Mucosa of stomach (tissue), 1 donor: ENCODE results near the gene SPRED2.

Experiments used
- H3K27me3 ChIP-seq: one replicate; pipeline ENCODE4 v1.7.0; 2013; ENCODE audit warnings: mild to moderate bottlenecking, low read length; ENCODE audit not compliant: control insufficient read depth, insufficient read depth
- H3K36me3 ChIP-seq: one replicate; pipeline ENCODE4 v1.7.0; 2013; ENCODE audit warnings: low read length; ENCODE audit not compliant: control insufficient read depth, insufficient read depth
- H3K4me1 ChIP-seq: one replicate; pipeline ENCODE4 v1.7.0; 2013; ENCODE audit warnings: mild to moderate bottlenecking, low read length; ENCODE audit not compliant: control insufficient read depth, insufficient read depth
- H3K4me3 ChIP-seq: one replicate; pipeline ENCODE4 v1.7.0; 2013; ENCODE audit warnings: low read length
- H3K9ac ChIP-seq: one replicate; pipeline ENCODE4 v1.7.0; 2013; ENCODE audit warnings: mild to moderate bottlenecking, low read length, moderate library complexity
- H3K9me3 ChIP-seq: one replicate; pipeline ENCODE4 v1.7.0; 2013; ENCODE audit warnings: mild to moderate bottlenecking, low read length, moderate library complexity; ENCODE audit not compliant: control insufficient read depth
- donor health status: Pancreatic carcinoma.

Gene SPRED2

GRCh38 chr2:65368468-65368867 lies 63.9 kb downstream of the SPRED2 start:
- no peaks in the 10 kb centered on the region for H3K9me3 ChIP-seq
- no peak overlapping the region for H3K9ac ChIP-seq
- no peaks in the 10 kb centered on the region for H3K27me3 ChIP-seq
- H3K36me3 ChIP-seq: no peaks in the 10 kb centered on the region
- H3K4me1 ChIP-seq: peaks cover 68% of the 10 kb centered on the region
- no peak overlapping the region for H3K4me3 ChIP-seq

DNA sequence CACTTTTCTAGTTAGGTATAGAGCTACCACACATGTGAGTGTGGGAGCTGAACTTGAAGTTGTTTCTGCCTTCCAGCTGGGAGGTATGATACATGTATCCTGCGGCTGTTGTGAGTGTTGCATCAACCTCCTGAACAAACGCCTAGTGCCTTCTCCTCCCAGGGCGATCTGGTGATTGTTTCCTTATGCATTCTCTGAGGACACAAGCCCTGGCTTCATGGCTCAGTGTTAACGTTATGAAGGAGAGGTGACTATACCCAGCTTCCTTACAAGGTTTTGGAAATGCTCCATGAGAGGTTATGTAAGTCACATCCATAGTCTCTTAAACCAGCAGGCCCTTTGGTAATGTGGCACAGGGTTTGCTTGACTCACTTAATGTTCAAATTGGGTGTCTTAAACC lies 64.9 kb downstream of the SPRED2 start:
- peaks cover 62% of the 10 kb centered on the region for H3K4me1 ChIP-seq
- no peaks in the 10 kb centered on the region for H3K27me3 ChIP-seq
- H3K36me3 ChIP-seq: no peaks in the 10 kb centered on the region
- no peaks in the 10 kb centered on the region for H3K9me3 ChIP-seq
- H3K4me3 ChIP-seq: no peak overlapping the region
- H3K9ac ChIP-seq: no peak overlapping the region

DNA sequence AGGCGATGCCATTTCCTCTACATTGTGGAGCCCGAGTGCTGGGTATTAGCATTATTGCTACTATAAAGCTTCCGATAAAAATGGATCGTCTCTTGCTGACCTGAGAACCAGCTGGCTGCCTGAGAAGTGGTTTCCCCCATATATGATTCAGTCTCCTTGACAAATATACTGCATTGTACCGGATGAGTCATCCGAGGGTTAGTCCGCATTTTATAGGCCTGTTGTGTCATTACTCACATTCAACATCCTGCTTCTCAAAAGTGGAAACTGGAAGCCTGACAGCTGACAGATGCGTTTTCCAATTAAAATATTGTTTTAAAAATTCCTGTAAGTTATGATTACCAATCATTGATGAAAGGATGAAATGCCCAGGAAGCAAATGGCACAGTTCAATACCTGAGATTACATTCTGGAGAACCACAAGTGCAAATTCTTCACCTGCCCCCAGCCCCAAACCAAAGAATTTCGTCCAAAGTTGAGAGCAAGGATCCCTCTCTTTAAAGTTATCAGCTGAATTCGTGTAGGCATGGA lies 65.7 kb downstream of the SPRED2 start:
- Histone ChIP-seq H3K36me3 (no peaks in the 10 kb centered on the region), H3K27me3 (no peaks in the 10 kb centered on the region), H3K9me3 (no peaks in the 10 kb centered on the region), H3K4me1 (peaks cover 53% of the 10 kb centered on the region), H3K9ac (peak overlapping the region; percentile 50), H3K4me3 (no peak overlapping the region)

GRCh38 chr2:65364986-65365733 lies 67.2 kb downstream of the SPRED2 start:
- Histone ChIP-seq H3K9me3 (no peaks in the 10 kb centered on the region), H3K27me3 (no peaks in the 10 kb centered on the region), H3K9ac (no peak overlapping the region), H3K4me1 (peaks cover 39% of the 10 kb centered on the region), H3K36me3 (no peaks in the 10 kb centered on the region), H3K4me3 (no peak overlapping the region)

- no peaks in the 10 kb centered on the region for H3K27me3 ChIP-seq
- peaks cover 42% of the 10 kb centered on the region for H3K4me1 ChIP-seq
- H3K36me3 ChIP-seq: no peaks in the 10 kb centered on the region
- no peak overlapping the region for H3K9ac ChIP-seq
- H3K9me3 ChIP-seq: no peaks in the 10 kb centered on the region
- H3K4me3 ChIP-seq: no peak overlapping the region
Observed at GRCh38 chr2:65363879-65364666, 68.3 kb downstream of the SPRED2 start.

- no peak overlapping the region for H3K4me3 ChIP-seq
- no peak overlapping the region for H3K9ac ChIP-seq
- peaks cover 43% of the 10 kb centered on the region for H3K4me1 ChIP-seq
Observed at GRCh38 chr2:65361623-65362022, 70.8 kb downstream of the SPRED2 start.

DNA sequence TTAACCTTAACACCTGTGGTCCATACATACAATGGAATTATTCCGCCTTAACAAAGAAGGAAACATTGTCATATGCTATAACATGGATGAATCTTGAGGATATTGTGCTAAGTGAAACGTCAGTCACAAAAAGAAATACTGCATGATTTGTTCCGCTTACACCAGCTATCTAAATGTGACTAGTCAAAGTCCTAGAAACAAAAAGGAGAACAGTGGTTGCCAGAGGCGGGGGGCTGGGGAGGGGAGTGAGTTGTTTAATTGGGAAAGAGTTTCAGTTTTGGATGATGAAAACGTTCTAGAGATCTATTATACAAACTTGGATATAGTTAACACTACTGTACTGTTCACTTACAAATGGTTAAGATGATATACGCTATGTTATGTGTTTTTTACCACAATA lies 72.0 kb downstream of the SPRED2 start:
- H3K36me3 ChIP-seq: no peaks in the 10 kb centered on the region
- no peaks in the 10 kb centered on the region for H3K27me3 ChIP-seq
- H3K4me1 ChIP-seq: peaks cover 32% of the 10 kb centered on the region
- H3K4me3 ChIP-seq: no peak overlapping the region
- H3K9me3 ChIP-seq: no peaks in the 10 kb centered on the region
- no peak overlapping the region for H3K9ac ChIP-seq

More at GRCh38 chr2:65361623-65362022, 70.8 kb downstream of the SPRED2 start:
- H3K36me3 ChIP-seq: no peaks in the 10 kb centered on the region
- no peaks in the 10 kb centered on the region for H3K9me3 ChIP-seq
- H3K27me3 ChIP-seq: no peaks in the 10 kb centered on the region

DNA sequence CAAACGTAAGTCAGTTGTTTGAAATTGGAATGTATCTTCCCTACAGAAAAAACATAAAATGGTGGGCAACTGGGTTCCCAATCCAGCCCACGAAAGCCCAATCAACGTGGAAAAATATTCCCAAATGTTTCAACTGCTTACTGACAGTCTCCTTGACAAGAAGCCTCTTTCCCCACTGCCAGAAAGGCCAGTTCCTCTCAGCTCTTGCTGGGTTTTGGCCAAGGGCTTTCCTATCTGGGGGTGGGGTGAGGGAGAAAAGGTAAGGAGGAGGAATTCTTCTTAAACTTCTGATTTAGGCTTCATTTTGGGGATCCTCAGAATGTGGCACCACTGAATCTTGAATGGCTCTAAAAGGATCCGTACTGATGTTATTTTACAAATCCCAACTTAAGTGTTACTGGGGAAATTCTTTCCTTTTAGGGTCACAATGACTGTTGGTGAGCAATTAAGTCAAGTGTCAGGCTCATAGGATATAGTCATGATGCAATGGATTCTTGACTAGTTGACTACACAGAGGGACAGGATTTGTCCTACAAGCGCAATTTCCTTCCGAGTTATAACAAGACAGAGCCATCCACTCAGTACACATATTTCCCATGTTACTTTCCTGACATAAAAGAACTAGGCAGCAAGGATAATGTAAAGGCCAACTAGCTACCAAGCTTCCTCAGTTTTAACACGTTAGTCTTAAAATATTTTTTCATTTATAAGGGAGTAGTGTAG lies 73.6 kb downstream of the SPRED2 start:
- peaks cover 27% of the 10 kb centered on the region for H3K4me1 ChIP-seq
- no peaks in the 10 kb centered on the region for H3K36me3 ChIP-seq
- no peak overlapping the region for H3K9ac ChIP-seq
- no peaks in the 10 kb centered on the region for H3K9me3 ChIP-seq
- H3K27me3 ChIP-seq: no peaks in the 10 kb centered on the region
- no peak overlapping the region for H3K4me3 ChIP-seq

- H3K9ac ChIP-seq: no peak overlapping the region
- no peak overlapping the region for H3K4me3 ChIP-seq
- peaks cover 22% of the 10 kb centered on the region for H3K4me1 ChIP-seq
- H3K27me3 ChIP-seq: no peaks in the 10 kb centered on the region
- no peaks in the 10 kb centered on the region for H3K9me3 ChIP-seq
- no peaks in the 10 kb centered on the region for H3K36me3 ChIP-seq
Observed at GRCh38 chr2:65357959-65358294, 74.5 kb downstream of the SPRED2 start.

DNA sequence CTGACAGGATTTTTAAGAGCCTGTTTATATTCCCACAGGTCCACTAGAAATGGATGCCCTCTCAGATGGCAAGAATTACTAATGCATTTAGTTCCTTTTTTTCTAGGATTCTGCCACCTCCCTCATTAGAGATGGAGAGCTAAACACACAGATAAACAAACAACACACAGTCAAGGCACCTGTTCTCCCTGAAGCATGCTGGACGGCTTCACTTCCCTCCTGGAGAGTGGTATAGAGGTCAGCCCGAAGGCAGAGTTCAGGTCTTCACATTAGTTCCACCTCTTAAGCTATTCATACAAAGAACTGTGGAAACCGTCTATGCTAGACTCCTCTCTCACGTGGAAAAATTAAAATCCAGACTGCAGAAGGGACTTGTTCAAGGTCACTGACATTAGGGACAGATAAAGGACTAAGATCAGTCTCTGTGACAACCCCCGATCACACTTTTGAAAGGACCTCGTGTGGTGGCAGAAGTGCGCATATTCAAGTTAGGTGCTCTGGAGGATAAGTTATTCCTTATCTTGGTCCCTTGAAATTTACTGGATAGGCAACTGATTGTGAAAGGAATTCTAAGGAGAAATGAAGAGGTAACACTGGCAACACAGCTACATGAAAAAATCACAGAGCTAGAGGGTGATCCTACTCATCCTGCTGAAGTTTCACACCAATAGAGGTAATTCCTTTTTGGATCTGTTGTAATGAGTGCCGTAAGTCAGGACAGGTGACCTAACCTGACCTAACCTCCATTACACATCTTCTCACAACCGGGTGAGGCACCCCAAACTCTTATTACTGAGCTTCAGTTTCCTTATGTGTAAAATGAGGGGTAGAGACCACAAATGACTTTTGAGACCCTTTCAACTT lies 75.1 kb downstream of the SPRED2 start:
- no peaks in the 10 kb centered on the region for H3K36me3 ChIP-seq
- H3K27me3 ChIP-seq: no peaks in the 10 kb centered on the region
- H3K9me3 ChIP-seq: no peaks in the 10 kb centered on the region
- H3K9ac ChIP-seq: no peak overlapping the region
- H3K4me3 ChIP-seq: no peak overlapping the region
- peaks cover 22% of the 10 kb centered on the region for H3K4me1 ChIP-seq

GRCh38 chr2:65355186-65355831 lies 77.1 kb downstream of the SPRED2 start:
- no peaks in the 10 kb centered on the region for H3K36me3 ChIP-seq
- no peaks in the 10 kb centered on the region for H3K9me3 ChIP-seq
- H3K27me3 ChIP-seq: no peaks in the 10 kb centered on the region
- no peak overlapping the region for H3K4me3 ChIP-seq
- peaks cover 35% of the 10 kb centered on the region for H3K4me1 ChIP-seq
- no peak overlapping the region for H3K9ac ChIP-seq
